MCF 10A (cell line): ENCODE results near the gene MED27. TPM values are rescaled to one million over a fixed set of nuclear protein-coding genes. Genes with fewer than 3 reads are reported as not detected.

ENCODE experiments used
- BruUV-seq: library from RNA; stranded (reverse); fragments of 400-500 nt; replicated peaks from 2 replicates; lab custom pipeline; 2021; lab: Mats Ljungman, UMichigan
- CTCF ChIA-PET: fragments of 300-600 bp; sonication (Branson Sonifier 250); formaldehyde crosslinking; extraction: SDS; loops from one replicate; lab custom pipeline; 2021; ENCODE audit warnings: antibody characterized with exemption, inconsistent platforms; lab: Yijun Ruan, JAX
- POLR2A ChIA-PET: fragments of 300-600, 350-650 bp; sonication (Branson Sonifier 250); formaldehyde crosslinking; extraction: SDS; loops from one replicate; lab custom pipeline; 2020; ENCODE audit warnings: antibody characterized with exemption, inconsistent platforms; lab: Yijun Ruan, JAX
- DNase-seq: peaks from one replicate; pipeline ENCODE4 v3.0.0-alpha.2; 2018; ENCODE audit not compliant: unreplicated experiment
- H3K27ac Mint-ChIP-seq: one replicate; pipeline ENCODE4 v1.8.0; 2022; ENCODE audit warnings: mild to moderate bottlenecking, low read depth, mixed read lengths; ENCODE audit not compliant: unreplicated experiment
- H3K27me3 Mint-ChIP-seq: one replicate; pipeline ENCODE4 v1.8.0; 2022; ENCODE audit warnings: mixed read lengths; ENCODE audit not compliant: insufficient read depth, unreplicated experiment
- H3K36me3 Mint-ChIP-seq: one replicate; pipeline ENCODE4 v1.8.0; 2022; ENCODE audit warnings: mild to moderate bottlenecking, moderate library complexity, mixed read lengths; ENCODE audit not compliant: insufficient read depth, unreplicated experiment
- H3K4me1 Mint-ChIP-seq: one replicate; pipeline ENCODE4 v1.8.0; 2022; ENCODE audit warnings: mixed read lengths; ENCODE audit not compliant: insufficient read depth, unreplicated experiment
- H3K4me3 Mint-ChIP-seq: one replicate; pipeline ENCODE4 v1.8.0; 2022; ENCODE audit warnings: mild to moderate bottlenecking, moderate library complexity, mixed read lengths; ENCODE audit not compliant: unreplicated experiment
- H3K9me3 Mint-ChIP-seq: one replicate; pipeline ENCODE4 v1.8.0; 2022; ENCODE audit warnings: mixed read lengths; ENCODE audit not compliant: unreplicated experiment
- CTCF ChIP-seq: fragments of 200-600 bp; IDR thresholded peaks from one replicate; pipeline ENCODE4 v1.8.0; 2022; ENCODE audit warnings: antibody characterized with exemption, mild to moderate bottlenecking; ENCODE audit not compliant: unreplicated experiment
- intact Hi-C: fragments of 100-400 bp; cut with micrococcal nuclease; formaldehyde crosslinking; loops from 2 replicates; pipeline ENCODE4 v1.14.1; 2022
- total RNA-seq: library from RNA; stranded (reverse); gene quantifications from 2 replicates; pipeline ENCODE4 v1.2.3, GENCODE V29; 2022

Gene MED27
- total RNA-seq, 1 experiment from 2014 or later = 34.3 TPM

- ChIA-PET CTCF (no interaction called here), POLR2A (interaction anchor here (0.5 kb wide), 1 partner anchor 1185 kb away, joined by 3 read pairs; no protein-coding TSS in a partner anchor)
- Mint-ChIP-seq H3K27ac (no peak overlapping the region), H3K4me1 (peaks cover 11% of the 10 kb centered on the region), H3K36me3 (peaks cover 6% of the 10 kb centered on the region), H3K9me3 (no peaks in the 10 kb centered on the region), H3K27me3 (no peaks in the 10 kb centered on the region), H3K4me3 (no peak overlapping the region)
- DNase-seq = no peak
- intact Hi-C loops = no loop called here
- no TSS peak for BruUV-seq
- TF ChIP-seq CTCF = no peak
Observed at GRCh38 chr9:131912671-131913070, 167.0 kb downstream of the MED27 start.

- H3K4me1 Mint-ChIP-seq = peaks cover 11% of the 10 kb centered on the region
- POLR2A ChIA-PET = no interaction called here
- H3K4me3 Mint-ChIP-seq = no peak overlapping the region
- intact Hi-C loops = no loop called here
- H3K27ac Mint-ChIP-seq = no peak overlapping the region
- no peak for DNase-seq
- no TSS peak for BruUV-seq
- no peaks in the 10 kb centered on the region for H3K9me3 Mint-ChIP-seq
- H3K36me3 Mint-ChIP-seq = peaks cover 6% of the 10 kb centered on the region
- H3K27me3 Mint-ChIP-seq = no peaks in the 10 kb centered on the region
- TF ChIP-seq CTCF = no peak
- CTCF ChIA-PET = no interaction called here
Observed at GRCh38 chr9:131912069-131912468, 167.6 kb downstream of the MED27 start.

GRCh38 chr9:131910572-131910971, 169.1 kb downstream of the MED27 start:
- BruUV-seq = no TSS peak

GRCh38 chr9:131905144-131905543, 174.5 kb downstream of the MED27 start:
- no peaks in the 10 kb centered on the region for H3K27me3 Mint-ChIP-seq
- H3K27ac Mint-ChIP-seq = no peak overlapping the region
- no peaks in the 10 kb centered on the region for H3K9me3 Mint-ChIP-seq
- ChIA-PET POLR2A (no interaction called here), CTCF (interaction anchor here (0.6 kb wide), 1 partner anchor 140 kb away, joined by 3 read pairs; no protein-coding TSS in a partner anchor)
- no peaks in the 10 kb centered on the region for H3K4me1 Mint-ChIP-seq
- BruUV-seq = no TSS peak
- TF ChIP-seq CTCF = no peak
- no peak overlapping the region for H3K4me3 Mint-ChIP-seq
- H3K36me3 Mint-ChIP-seq = peaks cover 6% of the 10 kb centered on the region
- no peak for DNase-seq
- intact Hi-C loops = no loop called here

More at GRCh38 chr9:131910572-131910971, 169.1 kb downstream of the MED27 start:
- no peak for TF ChIP-seq CTCF
- peaks cover 6% of the 10 kb centered on the region for H3K36me3 Mint-ChIP-seq
- DNase-seq = no peak
- no peak overlapping the region for H3K4me3 Mint-ChIP-seq
- H3K27ac Mint-ChIP-seq = no peak overlapping the region
- H3K27me3 Mint-ChIP-seq = no peaks in the 10 kb centered on the region
- intact Hi-C loops = no loop called here
- ChIA-PET CTCF (interaction anchor here (0.6 kb wide), 1 partner anchor 918 kb away, joined by 3 read pairs; no protein-coding TSS in a partner anchor), POLR2A (interaction anchor here (0.7 kb wide), 1 partner anchor 25 kb away, joined by 3 read pairs; no protein-coding TSS in a partner anchor)
- H3K9me3 Mint-ChIP-seq = no peaks in the 10 kb centered on the region
- H3K4me1 Mint-ChIP-seq = peaks cover 11% of the 10 kb centered on the region
